ENCODE measurements around the gene ZNF705A. TPM values are rescaled to one million over a fixed set of nuclear protein-coding genes. Genes with fewer than 3 reads are reported as not detected.

Gene ZNF705A
- total and polyA plus RNA-seq, 4 donors: 0.02 to 0.28 TPM; not detected in 2

DNA sequence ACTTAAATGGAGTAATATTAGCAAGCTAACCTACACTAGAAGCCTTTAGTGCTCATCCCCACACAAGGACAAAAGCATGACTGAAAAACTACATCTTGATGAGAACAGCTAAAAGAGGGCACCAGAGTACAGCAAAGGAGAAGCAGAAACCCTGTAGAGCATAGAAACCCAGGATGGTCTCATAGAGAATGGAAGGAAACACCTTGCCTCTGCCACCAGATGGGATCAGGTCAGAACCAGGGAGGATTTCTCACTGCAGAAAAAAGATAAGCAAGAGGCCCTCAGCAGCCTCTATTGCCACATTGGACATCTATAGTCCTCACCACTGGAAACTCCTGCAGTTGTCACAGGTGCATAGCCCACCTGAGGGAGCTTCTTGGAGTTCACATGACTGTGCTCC, 13.6 kb upstream of the ZNF705A start:
- Histone ChIP-seq H3K27me3 (ENCODE audit: control insufficient read depth in 3 of 3, insufficient read depth in 3 of 3, low read length in 2 of 3) (no peaks in the 10 kb centered on the region), H3K27ac (ENCODE audit: low read depth in 1 of 2, low read length in 1 of 2) (no peak overlapping the region), H3K9me3 (ENCODE audit: control insufficient read depth in 4 of 4, insufficient read depth in 3 of 4, low read length in 3 of 4) (peaks cover 0 to 8% (median 0%) of the 10 kb centered on the region in 4 donors), H3K36me3 (ENCODE audit: control insufficient read depth in 4 of 4, insufficient read depth in 4 of 4, low read length in 4 of 4) (peaks cover 0 to 1% (median 0%) of the 10 kb centered on the region in 4 donors), H3K9ac (ENCODE audit: insufficient read depth in 1 of 2, low read length in 2 of 2) (no peak overlapping the region), H3K4me3 (no peak overlapping the region), H3K4me1 (ENCODE audit: control insufficient read depth in 5 of 5, insufficient read depth in 5 of 5, low read length in 5 of 5) (peaks cover 0 to 10% (median 2%) of the 10 kb centered on the region in 5 donors)
- DNase-seq: no peak
- ATAC-seq (ENCODE audit: insufficient read depth, low FRiP score): no peak
- no peak for TF ChIP-seq CTCF (IDR thresholded peaks at IDR 0.05; ENCODE audit: control extremely low read depth, extremely low read depth)

- DNase-seq: peak; percentile 87 to 95 (median 90)
- peak; percentile 34 for ATAC-seq (ENCODE audit: insufficient read depth, low FRiP score)
- peak overlapping the region in 1 of 2 donors; percentile 39 for H3K27ac ChIP-seq (ENCODE audit: low read depth in 1 of 2, low read length in 1 of 2)
- no peaks in the 10 kb centered on the region for H3K27me3 ChIP-seq (ENCODE audit: control insufficient read depth in 3 of 3, insufficient read depth in 3 of 3, low read length in 2 of 3)
- WGBS, 2 donors: 64 to 75% methylated on average over 19 of the region's 19 CpGs
- peaks cover 0 to 1% (median 0%) of the 10 kb centered on the region in 4 donors for H3K36me3 ChIP-seq (ENCODE audit: control insufficient read depth in 4 of 4, insufficient read depth in 4 of 4, low read length in 4 of 4)
- peaks cover 0 to 10% (median 2%) of the 10 kb centered on the region in 5 donors for H3K4me1 ChIP-seq (ENCODE audit: control insufficient read depth in 5 of 5, insufficient read depth in 5 of 5, low read length in 5 of 5)
- H3K9me3 ChIP-seq (ENCODE audit: control insufficient read depth in 4 of 4, insufficient read depth in 3 of 4, low read length in 3 of 4): peaks cover 0 to 8% (median 0%) of the 10 kb centered on the region in 4 donors
- no peak for TF ChIP-seq CTCF (IDR thresholded peaks at IDR 0.05; ENCODE audit: control extremely low read depth, extremely low read depth)
- H3K4me3 ChIP-seq: no peak overlapping the region
- H3K9ac ChIP-seq (ENCODE audit: insufficient read depth in 1 of 2, low read length in 2 of 2): peak overlapping the region in 1 of 2 donors; percentile 49
Observed at GRCh38 chr12:8145754-8146441, 10.9 kb upstream of the ZNF705A start.

DNA sequence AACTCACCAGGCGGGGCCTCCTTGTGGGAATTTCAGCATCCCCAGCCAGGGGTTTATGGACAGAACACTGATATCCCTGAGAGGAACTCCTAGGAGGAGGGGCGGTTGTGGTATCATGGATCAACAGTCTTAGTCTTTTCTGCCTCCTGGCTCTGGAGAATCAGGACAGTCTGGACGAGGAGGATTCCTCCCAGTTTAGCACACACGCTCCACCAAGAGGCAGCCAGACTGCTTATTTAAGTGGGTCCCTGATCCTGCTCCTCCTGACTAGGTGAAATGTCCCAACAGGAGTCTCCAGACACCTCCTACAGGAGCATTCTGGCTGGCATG, 10.4 kb upstream of the ZNF705A start:
- ATAC-seq (ENCODE audit: insufficient read depth, low FRiP score) (peak; percentile 53), DNase-seq (no peak)
- no peaks in the 10 kb centered on the region for H3K27me3 ChIP-seq (ENCODE audit: control insufficient read depth in 3 of 3, insufficient read depth in 3 of 3, low read length in 2 of 3)
- H3K36me3 ChIP-seq (ENCODE audit: control insufficient read depth in 4 of 4, insufficient read depth in 4 of 4, low read length in 4 of 4): peaks cover 0 to 1% (median 0%) of the 10 kb centered on the region in 4 donors
- peak overlapping the region in 1 of 2 donors; percentile 17 for H3K27ac ChIP-seq (ENCODE audit: low read depth in 1 of 2, low read length in 1 of 2)
- peaks cover 0 to 8% (median 0%) of the 10 kb centered on the region in 4 donors for H3K9me3 ChIP-seq (ENCODE audit: control insufficient read depth in 4 of 4, insufficient read depth in 3 of 4, low read length in 3 of 4)
- H3K4me1 ChIP-seq (ENCODE audit: control insufficient read depth in 5 of 5, insufficient read depth in 5 of 5, low read length in 5 of 5): peaks cover 0 to 10% (median 2%) of the 10 kb centered on the region in 5 donors
- 68 to 84% methylated on average over 4 of the region's 4 CpGs for WGBS, 2 donors
- no peak overlapping the region for H3K4me3 ChIP-seq
- H3K9ac ChIP-seq (ENCODE audit: insufficient read depth in 1 of 2, low read length in 2 of 2): peak overlapping the region in 1 of 2 donors; percentile 5
- TF ChIP-seq CTCF (IDR thresholded peaks at IDR 0.05; ENCODE audit: control extremely low read depth, extremely low read depth): no peak

Data from lung (tissue), 12 donors.